IPS DF 4.7 (cell line): ENCODE measurements around the gene ISOC1.

Experiments used
- DNase-seq: peaks from one replicate; pipeline ENCODE4 v3.0.0-alpha.2; 2013; ENCODE audit warnings: low spot score; ENCODE audit errors: extremely low read depth

ISOC1 gene

GRCh38 chr5:129094087-129094923 is at the start of gene ISOC1:
ISOC1 (plus strand) TSS chr5:129094749; CDS start chr5:129094767, 18 bp downstream.
- DNase-seq = no peak

DNA sequence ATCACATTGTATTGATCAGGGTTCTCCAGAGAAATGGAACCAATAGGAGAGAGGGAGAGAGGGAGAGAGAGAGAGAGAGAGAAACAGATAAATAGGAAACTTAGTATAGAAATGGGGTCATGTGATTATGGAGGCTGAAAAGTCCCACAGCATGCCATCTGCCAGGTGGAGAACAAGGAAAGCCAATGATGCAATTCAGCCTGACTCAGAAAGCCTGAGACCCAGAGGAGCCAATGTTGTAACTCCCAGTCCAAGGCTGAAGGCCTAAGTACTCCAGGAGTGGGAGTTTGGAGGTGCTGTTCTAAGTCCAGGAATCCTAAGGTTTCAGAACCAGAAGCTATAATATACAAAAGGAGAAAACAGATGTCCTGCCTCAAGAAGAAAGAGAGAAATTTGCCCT is 48.4 kb upstream of the ISOC1 start:
- no peak for DNase-seq

- no peak for DNase-seq
These were observed 46.0 kb upstream of the ISOC1 start for GRCh38 chr5:129048509-129048908.

DNA sequence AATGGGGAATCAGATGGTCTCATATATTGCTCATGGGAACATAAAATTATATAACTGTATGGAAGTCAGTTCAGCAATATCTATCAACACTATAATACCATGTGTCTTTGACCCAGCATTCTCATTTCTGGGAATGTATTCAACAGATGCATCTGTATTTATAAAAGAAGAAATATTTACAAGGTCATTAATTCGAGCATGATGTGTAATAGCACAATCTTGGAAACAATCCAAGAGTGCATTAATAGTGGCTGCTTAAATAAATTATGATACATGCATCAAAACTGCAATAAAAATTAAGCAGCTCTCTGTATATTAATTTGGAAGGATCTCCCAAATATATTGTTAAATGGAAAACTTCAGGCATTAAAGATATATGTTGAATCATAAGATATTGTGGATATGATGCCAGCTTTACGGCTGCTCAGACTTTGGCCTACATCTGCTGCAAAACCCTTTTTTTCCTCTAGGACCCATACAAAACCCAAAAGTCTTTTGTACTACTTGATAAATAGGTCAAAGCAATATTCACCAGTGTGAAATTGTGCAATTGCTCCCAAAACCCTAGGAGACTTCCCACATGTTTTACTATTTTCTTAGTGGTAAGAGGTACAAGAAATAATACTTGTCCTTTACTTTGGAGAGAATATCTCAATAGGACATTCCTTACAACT is 45.3 kb upstream of the ISOC1 start:
- no peak for DNase-seq

GRCh38 chr5:129051283-129051682 is 43.3 kb upstream of the ISOC1 start:
- no peak for DNase-seq

- no peak for DNase-seq
These were observed 41.1 kb upstream of the ISOC1 start for GRCh38 chr5:129053438-129053837.

DNA sequence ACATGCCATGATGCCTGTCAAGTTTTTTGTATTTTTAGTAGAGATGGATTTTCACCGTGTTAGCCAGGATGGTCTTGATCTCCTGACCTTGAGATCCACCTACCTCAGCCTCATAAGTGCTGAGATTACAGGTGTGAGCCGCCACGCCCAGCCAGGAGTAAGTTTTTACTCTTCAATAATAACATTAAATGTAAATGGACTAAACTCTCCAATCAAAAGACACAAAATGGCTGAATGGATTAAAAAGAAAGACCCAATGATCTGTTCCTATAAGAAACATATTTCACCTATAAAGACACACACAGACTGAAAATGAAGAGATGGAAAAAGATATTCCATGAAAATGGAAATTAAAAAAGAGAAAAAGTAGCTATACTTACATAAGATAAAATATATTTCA is 37.2 kb upstream of the ISOC1 start:
- no peak for DNase-seq

GRCh38 chr5:129061849-129062248 is 32.7 kb upstream of the ISOC1 start:
- no peak for DNase-seq

- no peak for DNase-seq
These were observed 31.0 kb upstream of the ISOC1 start for GRCh38 chr5:129063483-129064113.

DNA sequence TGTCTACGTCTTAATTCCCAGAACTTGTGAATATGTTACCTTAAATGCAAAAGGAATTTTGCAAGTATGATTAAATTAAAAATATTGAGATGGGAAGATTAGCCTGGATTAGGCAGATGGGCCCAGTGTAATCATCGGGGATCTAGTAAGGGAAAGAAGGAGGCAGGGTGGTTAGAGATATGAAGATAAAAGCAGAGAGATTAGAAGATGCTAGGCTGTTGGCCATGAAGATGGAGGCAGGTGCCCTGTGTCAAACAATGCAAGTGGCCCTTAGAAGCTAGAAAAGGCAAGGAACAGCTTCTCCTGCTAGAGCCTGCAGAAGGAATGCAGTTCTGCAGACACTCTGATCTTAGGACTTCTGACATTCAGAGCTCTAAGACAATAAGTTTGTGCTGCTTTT is 28.8 kb upstream of the ISOC1 start:
- DNase-seq = no peak

- no peak for DNase-seq
These were observed 26.8 kb upstream of the ISOC1 start for GRCh38 chr5:129067745-129068144.

GRCh38 chr5:129069292-129069691 is 25.3 kb upstream of the ISOC1 start:
- DNase-seq = no peak

DNA sequence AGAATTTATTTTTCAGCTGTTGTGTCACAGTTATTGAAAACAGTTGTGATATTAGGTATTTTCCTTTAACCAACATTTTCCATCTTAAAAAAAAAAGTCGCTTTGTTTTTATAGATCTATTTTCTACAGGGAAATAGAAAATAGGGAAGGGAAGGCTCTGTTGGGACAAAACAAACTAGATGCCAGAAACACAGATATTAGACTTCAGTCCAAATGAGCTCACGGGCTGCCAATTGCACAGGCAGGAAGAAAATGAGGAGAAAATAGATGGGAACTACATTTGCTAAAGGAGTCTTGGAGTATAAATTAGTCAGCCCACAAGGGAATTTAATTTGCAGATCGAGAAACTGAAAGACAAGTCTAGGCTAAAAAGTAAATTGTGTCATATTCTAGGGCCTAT is 21.4 kb upstream of the ISOC1 start:
- no peak for DNase-seq

- no peak for DNase-seq
These were observed 19.6 kb upstream of the ISOC1 start for GRCh38 chr5:129074903-129075302.

GRCh38 chr5:129077433-129078075 is 17.0 kb upstream of the ISOC1 start:
- no peak for DNase-seq

DNA sequence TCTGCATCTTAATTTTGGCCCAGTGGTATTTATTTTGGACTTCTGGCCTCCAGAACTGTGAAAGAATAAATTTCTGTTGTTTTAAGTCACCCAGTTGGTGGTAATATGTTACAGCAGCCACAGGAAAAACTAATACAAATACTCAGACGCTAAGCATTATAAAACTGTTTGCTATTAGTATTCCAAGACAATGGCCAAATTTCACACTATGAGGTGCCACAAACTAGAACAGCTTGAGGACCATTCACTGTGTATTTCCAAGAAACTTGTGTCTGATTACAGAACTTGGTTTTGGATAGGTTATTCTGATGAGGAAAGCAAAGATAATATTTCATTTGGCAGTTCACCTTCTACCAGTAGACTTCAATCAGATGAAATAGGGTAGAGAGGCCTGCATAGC is 16.3 kb upstream of the ISOC1 start:
- no peak for DNase-seq

DNA sequence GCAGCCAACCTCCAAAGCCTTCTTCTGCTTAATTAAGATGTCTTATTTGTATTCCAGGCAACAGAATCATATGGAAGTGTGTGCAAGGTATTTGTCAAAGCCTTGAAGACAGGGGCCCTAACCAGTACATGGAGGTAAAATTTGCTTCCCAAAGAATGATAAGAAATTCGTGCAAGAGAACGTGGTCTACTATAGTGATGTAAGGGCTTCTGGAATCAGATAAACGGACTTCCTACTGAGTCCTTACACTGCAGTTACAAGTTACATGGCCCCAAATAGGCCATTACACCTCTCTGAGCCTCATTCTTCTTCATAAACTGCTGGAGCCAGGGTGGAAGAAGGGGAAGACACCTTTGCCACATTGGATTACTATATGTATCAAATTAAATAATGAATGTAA is 15.9 kb upstream of the ISOC1 start:
- DNase-seq = no peak

- no peak for DNase-seq
These were observed 15.1 kb upstream of the ISOC1 start for GRCh38 chr5:129079496-129079895.

GRCh38 chr5:129080766-129081165 is 13.8 kb upstream of the ISOC1 start:
- no peak for DNase-seq

DNA sequence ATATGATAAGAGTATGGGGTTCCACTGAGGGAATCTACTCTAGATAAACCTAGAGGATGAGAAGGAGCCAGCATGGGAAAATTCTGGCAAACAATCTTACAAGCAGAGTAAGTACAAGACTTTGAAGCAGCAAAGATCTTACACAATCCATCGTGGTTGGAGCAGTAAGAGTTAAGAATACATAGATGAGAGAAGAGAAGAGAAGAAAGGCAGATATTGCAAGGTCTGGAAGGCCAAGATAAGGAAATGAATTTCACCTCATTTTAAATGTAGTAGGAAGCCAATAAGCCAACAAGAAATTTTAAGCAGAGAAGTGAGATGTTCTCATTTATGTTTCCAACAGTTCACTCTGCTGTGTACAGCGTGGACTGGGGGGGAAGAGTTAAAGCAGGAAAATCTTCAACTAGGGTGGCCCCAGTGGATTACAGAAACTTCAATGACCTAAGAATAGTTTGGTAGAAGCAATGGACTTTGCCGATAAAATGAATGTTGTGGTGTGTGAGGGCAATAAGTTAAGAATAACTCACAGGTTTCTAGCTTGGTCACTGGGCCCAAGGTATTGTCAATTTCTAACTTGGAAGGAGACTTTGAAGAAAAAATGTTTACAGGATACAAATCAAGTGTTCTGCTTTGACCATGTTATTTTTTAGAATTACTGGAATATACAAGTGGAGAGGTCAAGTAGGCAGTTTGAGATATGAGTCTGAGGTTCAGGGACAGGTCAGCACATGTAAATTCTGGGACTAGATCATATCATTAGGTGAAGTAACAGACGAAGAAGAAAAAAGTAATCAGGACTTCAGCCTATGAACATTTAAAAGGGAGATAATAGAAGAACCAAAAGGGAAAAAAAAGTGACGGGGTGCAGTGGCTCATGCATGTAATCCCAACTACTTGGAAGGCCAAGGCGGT is 12.1 kb upstream of the ISOC1 start:
- DNase-seq = no peak
